Hindlimb muscle (tissue), 1 donor: ENCODE results near the gene YBX3. TPM values are rescaled to one million over a fixed set of nuclear protein-coding genes. Genes with fewer than 3 reads are reported as not detected.

Experiments
- DNase-seq: peaks from one replicate; pipeline ENCODE4 v3.0.0-alpha.2; 2013
- polyA plus RNA-seq: library from polyadenylated mRNA; unstranded; fragments of 120-200 nt; gene quantifications from one replicate; pipeline ENCODE4 v1.2.1, GENCODE V29; 2013; ENCODE audit not compliant: insufficient read length

YBX3 gene
- polyA plus RNA-seq, 1 donor = 1,103 TPM

DNA sequence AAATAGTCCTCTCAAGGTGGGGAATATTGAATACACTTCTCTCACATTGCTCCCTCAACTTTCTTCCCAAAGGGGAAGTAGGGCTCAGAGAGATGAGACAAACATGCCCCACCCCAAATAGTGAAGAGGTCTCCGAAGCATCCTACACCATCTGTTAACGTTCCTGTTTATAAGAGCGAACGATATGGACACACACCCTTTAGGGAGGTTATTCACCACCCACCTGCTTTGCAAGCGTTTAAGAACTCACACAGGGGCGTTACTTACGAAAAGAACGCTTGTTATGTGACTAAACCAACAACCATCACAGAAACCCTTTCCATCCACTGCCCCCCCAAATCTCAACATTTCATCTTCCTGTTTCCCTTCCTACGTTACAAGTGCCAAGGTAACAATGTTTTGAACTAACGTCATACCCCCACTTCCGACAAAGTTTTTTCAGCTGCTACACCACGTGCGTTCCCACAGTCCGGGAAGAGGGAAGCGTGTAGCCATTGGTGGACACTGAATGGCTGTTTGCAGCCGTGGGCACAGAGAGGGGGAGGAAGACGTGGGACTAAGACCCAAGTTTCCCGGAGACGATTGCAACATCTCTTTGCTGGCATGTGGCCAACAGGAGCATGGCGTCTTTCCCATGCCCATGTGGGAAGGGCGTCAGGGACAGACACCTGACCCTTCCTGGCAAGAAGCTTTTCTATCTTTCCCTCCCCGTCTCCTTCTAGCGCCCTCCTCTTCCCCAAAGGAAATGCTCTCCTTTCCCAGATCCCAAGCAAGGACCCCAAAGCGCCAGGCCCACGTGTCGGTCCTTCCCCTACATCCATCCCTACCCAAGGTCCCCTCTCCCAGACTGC is 1.2 kb downstream of the YBX3 start:
- DNase-seq = peak; percentile 89

- no peak for DNase-seq
These were observed 2.0 kb downstream of the YBX3 start for GRCh38 chr12:10720974-10721650.

GRCh38 chr12:10719482-10719881 is 3.6 kb downstream of the YBX3 start:
- no peak for DNase-seq

DNA sequence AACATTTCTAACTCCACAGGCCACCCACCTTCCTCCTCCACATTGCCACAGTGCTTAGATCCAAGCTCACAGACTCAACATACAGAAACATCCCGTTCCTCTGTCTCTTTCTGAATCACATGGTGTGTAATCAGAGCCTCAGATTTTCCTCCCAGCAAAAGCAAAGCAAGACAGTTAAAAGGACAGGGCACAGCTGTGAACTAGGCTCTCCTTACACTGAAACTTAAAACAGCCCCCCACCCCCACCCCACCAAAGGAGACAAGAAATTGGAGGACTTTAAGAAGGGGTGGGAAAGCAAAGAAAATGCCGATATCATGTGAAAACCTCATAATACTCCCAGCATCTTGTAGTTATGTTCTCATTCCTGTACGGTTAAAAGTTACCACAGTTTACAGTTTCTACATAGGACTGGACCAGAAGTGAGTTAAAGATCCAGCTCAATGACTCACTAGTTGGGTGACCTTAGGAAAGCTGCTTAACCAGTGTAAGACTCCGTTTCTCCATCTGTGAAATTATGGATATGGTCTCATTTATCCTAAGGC is 4.8 kb downstream of the YBX3 start:
- no peak for DNase-seq

DNA sequence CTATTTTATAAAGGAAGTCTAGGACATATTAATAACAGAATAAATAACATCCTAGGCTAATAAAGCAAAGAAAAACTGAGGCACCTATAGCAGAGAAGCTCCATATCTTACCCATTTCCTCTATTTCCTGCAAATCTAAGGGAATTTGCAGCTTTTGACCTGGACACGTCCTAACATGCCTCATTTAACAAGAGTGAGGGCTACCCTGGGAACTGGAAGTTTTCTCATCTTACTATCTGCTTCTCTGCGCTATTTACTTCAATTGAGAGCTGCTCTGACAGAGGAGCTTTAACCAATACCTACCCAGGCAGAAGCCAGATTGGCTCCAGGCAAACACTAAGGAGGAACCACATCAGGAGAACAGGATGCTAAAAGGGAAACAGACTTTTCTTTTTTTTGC is 5.7 kb downstream of the YBX3 start:
- no peak for DNase-seq

- no peak for DNase-seq
These were observed 6.3 kb downstream of the YBX3 start for GRCh38 chr12:10716704-10717315.

DNA sequence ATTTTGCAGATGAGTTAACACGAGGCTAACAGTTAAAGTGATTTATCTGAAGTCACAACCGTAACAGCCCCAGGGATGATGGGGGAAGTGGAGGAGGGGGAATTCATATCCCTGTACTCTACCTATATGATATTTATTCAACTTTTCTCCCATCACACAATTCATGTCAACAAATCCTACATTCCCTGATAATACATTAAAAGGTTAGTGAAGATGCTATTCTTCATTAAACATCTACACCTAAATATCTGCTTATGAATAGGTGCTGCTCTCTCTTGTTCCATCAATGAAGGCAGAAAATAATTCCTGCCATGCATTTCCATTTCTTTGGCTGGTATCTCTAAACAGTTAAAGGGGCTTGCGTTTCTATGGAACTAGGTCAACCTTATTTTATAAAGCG is 6.8 kb downstream of the YBX3 start:
- DNase-seq = no peak

DNA sequence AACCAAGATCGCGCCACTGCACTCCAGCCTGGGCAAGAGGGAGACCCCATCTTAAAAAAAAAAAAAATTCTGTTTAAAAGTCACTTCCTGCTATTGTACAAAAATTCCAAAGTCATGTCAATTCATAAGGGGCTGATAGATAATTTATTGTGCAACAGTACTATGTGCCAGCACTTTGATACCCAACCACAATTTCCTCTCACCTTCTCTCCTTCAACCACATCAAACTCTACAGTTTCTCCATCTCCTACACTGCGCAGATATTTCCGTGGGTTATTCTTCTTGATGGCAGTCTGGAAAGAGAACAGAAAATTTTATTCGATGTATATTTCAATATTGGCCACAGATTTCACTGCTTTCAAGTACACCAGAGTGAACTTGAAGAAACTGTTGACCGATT is 7.6 kb downstream of the YBX3 start:
- no peak for DNase-seq

- no peak for DNase-seq
These were observed 13.3 kb downstream of the YBX3 start for GRCh38 chr12:10709808-10710207.

GRCh38 chr12:10708862-10709261 is 14.3 kb downstream of the YBX3 start:
- DNase-seq = no peak

- no peak for DNase-seq
These were observed 17.5 kb downstream of the YBX3 start for GRCh38 chr12:10705655-10706054.

DNA sequence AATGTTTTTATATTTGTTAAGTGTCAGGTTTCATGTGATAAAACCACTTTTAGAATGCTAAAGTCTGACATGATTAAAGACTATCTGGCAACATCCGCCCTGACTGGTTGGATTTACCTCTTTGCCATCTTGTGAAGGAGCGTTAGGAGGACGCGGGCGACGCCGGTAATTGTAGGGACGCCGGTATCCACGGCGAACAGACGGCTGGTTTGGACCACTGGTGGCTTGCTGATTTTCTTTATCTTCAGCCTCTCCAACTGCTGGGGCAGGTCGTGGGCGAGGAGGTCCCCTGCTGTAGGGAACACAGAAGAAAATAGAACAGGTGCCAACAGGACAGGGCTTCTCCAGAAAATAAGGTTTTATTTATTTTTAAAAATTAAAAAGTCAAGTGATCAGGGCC is 21.3 kb downstream of the YBX3 start:
- no peak for DNase-seq

DNA sequence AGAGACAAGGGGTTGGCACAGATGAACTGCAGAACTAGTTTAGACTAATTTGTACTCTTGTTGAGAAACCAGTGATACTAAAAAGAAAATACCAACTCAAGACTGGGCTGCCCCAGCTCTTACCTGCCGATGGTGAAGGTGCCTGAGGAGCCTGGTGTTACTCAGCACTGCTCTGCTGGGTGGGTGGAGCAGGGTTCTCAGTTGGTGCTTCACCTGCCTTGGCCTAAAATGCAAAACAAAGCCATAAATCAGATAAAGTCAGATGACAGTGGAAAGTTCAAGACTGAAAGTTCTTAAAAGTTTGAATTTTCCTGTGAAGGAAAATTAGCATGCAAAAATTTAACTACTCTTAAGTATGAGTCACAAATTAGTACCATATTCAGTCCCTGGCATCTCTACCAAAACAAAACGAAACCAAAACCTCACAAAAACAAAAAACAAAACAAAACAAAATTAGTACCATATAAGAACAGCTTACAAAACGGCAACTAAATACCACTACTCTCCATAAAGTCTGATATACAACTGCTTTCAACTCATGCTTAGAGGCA is 21.9 kb downstream of the YBX3 start:
- no peak for DNase-seq

DNA sequence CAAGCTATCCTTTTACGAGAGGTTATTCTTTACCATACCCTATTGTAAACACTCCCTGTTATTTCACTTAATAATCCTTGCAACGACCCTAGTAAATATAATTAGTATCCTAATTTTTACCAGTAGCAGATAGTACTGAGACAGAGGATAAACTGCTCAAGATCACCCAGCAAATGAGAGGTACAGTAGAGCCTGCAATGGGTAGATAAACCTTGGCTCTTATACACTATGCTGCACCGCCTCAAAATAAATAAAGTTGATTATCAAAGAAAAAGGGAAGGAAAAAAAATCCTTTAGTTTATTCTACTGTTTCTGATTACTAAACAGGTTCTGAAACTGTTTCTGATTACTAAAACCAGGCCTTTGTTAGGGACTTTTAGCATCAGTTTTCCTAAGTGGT is 22.5 kb downstream of the YBX3 start:
- DNase-seq = no peak

DNA sequence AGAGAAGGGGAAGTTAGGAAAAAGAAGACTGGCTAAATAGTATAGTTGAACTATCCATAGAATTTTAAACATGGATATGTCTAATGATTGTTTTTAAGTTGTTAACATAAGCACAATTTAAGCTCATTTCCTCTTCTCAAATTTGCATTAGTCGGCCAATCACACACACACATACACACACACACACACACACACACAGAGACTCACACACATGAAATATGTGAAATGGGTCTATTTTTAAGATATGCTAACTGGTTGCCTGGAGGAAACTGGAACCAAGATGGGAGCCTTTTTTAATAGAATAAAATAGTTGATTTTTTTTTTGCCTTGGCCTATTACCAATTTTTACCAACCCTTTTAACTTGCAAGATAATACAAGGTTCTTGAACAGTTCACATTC is 25.3 kb downstream of the YBX3 start:
- DNase-seq = no peak

- no peak for DNase-seq
These were observed 26.0 kb downstream of the YBX3 start for GRCh38 chr12:10697156-10697555.

GRCh38 chr12:10690906-10691305 is 32.2 kb downstream of the YBX3 start:
- no peak for DNase-seq

- DNase-seq = no peak
These were observed 34.0 kb downstream of the YBX3 start for GRCh38 chr12:10689146-10689545.

- DNase-seq = no peak
These were observed 35.1 kb downstream of the YBX3 start for GRCh38 chr12:10688042-10688441.

GRCh38 chr12:10673659-10674384 is 49.3 kb downstream of the YBX3 start, which contains the start of gene STYK1:
Gene STYK1 (minus strand): TSS chr12:10674052. CDS start chr12:10634618, 39,434 bp downstream.
- DNase-seq = peak; percentile 24

DNA sequence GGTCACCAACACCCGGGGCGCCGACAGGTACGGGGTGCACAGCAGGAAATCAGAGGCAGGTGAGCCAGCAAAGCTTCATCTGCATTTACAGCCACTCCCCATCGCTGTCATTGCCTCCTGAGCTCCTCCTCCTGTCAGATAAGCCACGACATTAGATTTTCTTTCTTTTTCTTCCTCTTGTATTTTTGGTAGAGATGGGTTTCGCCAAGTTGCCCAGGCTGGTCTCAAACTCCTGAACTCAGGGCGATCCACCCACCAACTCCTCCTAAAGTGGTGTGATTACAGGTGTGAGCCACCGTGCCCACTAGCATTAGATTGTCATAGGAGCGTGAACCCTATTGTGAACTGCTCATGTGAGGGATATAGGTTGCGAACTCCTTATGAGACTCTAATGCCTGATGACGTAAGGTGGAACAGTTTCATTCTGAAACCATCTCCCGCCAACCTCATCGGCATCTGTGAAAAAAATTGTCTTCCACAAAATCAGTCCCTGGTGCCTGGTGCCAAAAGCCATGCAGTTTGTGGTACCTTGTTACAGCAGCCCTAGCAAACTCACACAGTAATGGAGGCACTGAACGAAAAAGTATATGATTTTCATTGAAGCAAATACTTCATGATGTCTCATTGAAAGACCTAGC is 50.8 kb downstream of the YBX3 start:
- no peak for DNase-seq

GRCh38 chr12:10669533-10669932 is 53.6 kb downstream of the YBX3 start:
- no peak for DNase-seq
